WTC11 (cell line): ENCODE results near the gene NTN1. TPM values are rescaled to one million over a fixed set of nuclear protein-coding genes. Genes with fewer than 3 reads are reported as not detected.

ENCODE experiments used
- ATAC-seq: fragments of 200-7000 bp; cut with Tn5 transposase; 2 replicates; pipeline ENCODE4 v1.10.0; 2021; ENCODE audit warnings: mild to moderate bottlenecking, moderate library complexity
- CTCF ChIA-PET: fragments of 300-600 bp; sonication (Branson Sonifier 250); formaldehyde crosslinking; loops from one replicate; lab custom pipeline; 2021; ENCODE audit warnings: antibody characterized with exemption; lab: Charles Lee
- POLR2A ChIA-PET: fragments of 350-600 bp; sonication (Branson Sonifier 250); formaldehyde crosslinking; loops from one replicate; lab custom pipeline; 2021; ENCODE audit warnings: antibody characterized with exemption; lab: Charles Lee
- DNase-seq: peaks from one replicate; pipeline ENCODE4 v3.0.0; 2021; ENCODE audit warnings: low spot score
- H3K27ac Mint-ChIP-seq: 2 replicates; pipeline ENCODE4 v1.8.0; 2021; ENCODE audit warnings: mixed read lengths
- H3K27me3 Mint-ChIP-seq: 2 replicates; pipeline ENCODE4 v1.8.0; 2021; ENCODE audit warnings: low read depth, mild to moderate bottlenecking, moderate library complexity, mixed read lengths
- H3K36me3 Mint-ChIP-seq: 2 replicates; pipeline ENCODE4 v1.8.0; 2021; ENCODE audit warnings: mixed read lengths
- H3K4me1 Mint-ChIP-seq: 2 replicates; pipeline ENCODE4 v1.8.0; 2022; ENCODE audit warnings: mixed read lengths
- H3K4me3 Mint-ChIP-seq: 2 replicates; pipeline ENCODE4 v1.8.0; 2021; ENCODE audit warnings: mild to moderate bottlenecking, moderate library complexity, mixed read lengths
- H3K9me3 Mint-ChIP-seq: 2 replicates; pipeline ENCODE4 v1.8.0; 2021; ENCODE audit warnings: mixed read lengths
- ATF1 ChIP-seq: sonication (generic); formaldehyde crosslinking; IDR thresholded peaks from 2 replicates; pipeline ENCODE4 v1.8.1; 2023; ENCODE audit warnings: mild to moderate bottlenecking, moderate library complexity, missing genetic modification reagents
- CREM ChIP-seq: sonication (generic); formaldehyde crosslinking; IDR thresholded peaks from 2 replicates; pipeline ENCODE4 v1.8.1; 2022; ENCODE audit warnings: mild to moderate bottlenecking, missing genetic modification reagents, moderate library complexity
- ELF4 ChIP-seq: sonication (generic); formaldehyde crosslinking; IDR thresholded peaks from 2 replicates; pipeline ENCODE4 v1.8.1; 2022; ENCODE audit warnings: low read depth, mild to moderate bottlenecking, moderate library complexity, missing genetic modification reagents
- FOXJ3 ChIP-seq: sonication (generic); formaldehyde crosslinking; IDR thresholded peaks from 2 replicates; pipeline ENCODE4 v1.9.0; 2021; ENCODE audit warnings: missing genetic modification reagents, mild to moderate bottlenecking, borderline replicate concordance
- FOXP4 ChIP-seq: sonication (generic); formaldehyde crosslinking; IDR thresholded peaks from 2 replicates; pipeline ENCODE4 v1.8.0; 2022; ENCODE audit warnings: mild to moderate bottlenecking, missing genetic modification reagents
- KAT7 ChIP-seq: sonication (generic); formaldehyde crosslinking; IDR thresholded peaks from 2 replicates; pipeline ENCODE4 v1.8.1; 2023; ENCODE audit warnings: missing genetic modification reagents, mild to moderate bottlenecking, borderline replicate concordance
- NFYB ChIP-seq: sonication (generic); formaldehyde crosslinking; conservative IDR thresholded peaks from 2 replicates; pipeline ENCODE4 v1.8.0; 2022; ENCODE audit warnings: low read depth, missing genetic modification reagents
- SP1 ChIP-seq: sonication (generic); formaldehyde crosslinking; conservative IDR thresholded peaks from 2 replicates; pipeline ENCODE4 v1.8.1; 2022; ENCODE audit warnings: missing genetic modification reagents
- STAT6 ChIP-seq: sonication (generic); formaldehyde crosslinking; conservative IDR thresholded peaks from 2 replicates; pipeline ENCODE4 v1.8.1; 2023; ENCODE audit warnings: mild to moderate bottlenecking, low read depth, missing genetic modification reagents, moderate library complexity
- TP53 ChIP-seq: sonication (generic); formaldehyde crosslinking; IDR thresholded peaks from 2 replicates; pipeline ENCODE4 v1.8.1; 2023; ENCODE audit warnings: mild to moderate bottlenecking, missing genetic modification reagents
- ZNF219 ChIP-seq: sonication (generic); formaldehyde crosslinking; IDR thresholded peaks from 2 replicates; pipeline ENCODE4 v1.8.0; 2023; ENCODE audit warnings: missing genetic modification reagents, mild to moderate bottlenecking, borderline replicate concordance
- ZNF232 ChIP-seq: sonication (generic); formaldehyde crosslinking; IDR thresholded peaks from 2 replicates; pipeline ENCODE4 v1.8.0; 2022; ENCODE audit warnings: mild to moderate bottlenecking, missing genetic modification reagents
- ZNF281 ChIP-seq: sonication (generic); formaldehyde crosslinking; IDR thresholded peaks from 2 replicates; pipeline ENCODE4 v1.8.0; 2023; ENCODE audit warnings: mild to moderate bottlenecking, missing genetic modification reagents
- ZNF671 ChIP-seq: fragments of 250-450 bp; sonication (Bioruptor Pico); IDR thresholded peaks from 2 replicates; pipeline ENCODE4 v1.8.0; 2021; ENCODE audit warnings: mild to moderate bottlenecking
- ZSCAN18 ChIP-seq: fragments of 250-450 bp; sonication (Bioruptor Pico); IDR thresholded peaks from 2 replicates; pipeline ENCODE4 v2.1.2; 2022; ENCODE audit warnings: mild to moderate bottlenecking, moderate library complexity
- total RNA-seq: library from RNA; stranded (reverse); gene quantifications from 3 replicates; pipeline ENCODE4 v1.2.3, GENCODE V29; 2021
- TF ChIP-seq, protein P1 (sequence below): sonication (generic); formaldehyde crosslinking; IDR thresholded peaks from 2 replicates; pipeline ENCODE4 v1.8.1; 2022; ENCODE audit warnings: mild to moderate bottlenecking, moderate library complexity, missing genetic modification reagents
- TF ChIP-seq, protein P2 (sequence below): sonication (generic); formaldehyde crosslinking; IDR thresholded peaks from 2 replicates; pipeline ENCODE4 v1.8.1; 2023; ENCODE audit warnings: mild to moderate bottlenecking, moderate library complexity, missing genetic modification reagents
- TF ChIP-seq, protein P3 (sequence below): fragments of 250-450 bp; sonication (Bioruptor Pico); IDR thresholded peaks from 2 replicates; pipeline ENCODE4 v1.9.0; 2021; ENCODE audit warnings: mild to moderate bottlenecking

Gene NTN1
- total RNA-seq, 1 experiment from 2014 or later: 5.5 TPM

DNA sequence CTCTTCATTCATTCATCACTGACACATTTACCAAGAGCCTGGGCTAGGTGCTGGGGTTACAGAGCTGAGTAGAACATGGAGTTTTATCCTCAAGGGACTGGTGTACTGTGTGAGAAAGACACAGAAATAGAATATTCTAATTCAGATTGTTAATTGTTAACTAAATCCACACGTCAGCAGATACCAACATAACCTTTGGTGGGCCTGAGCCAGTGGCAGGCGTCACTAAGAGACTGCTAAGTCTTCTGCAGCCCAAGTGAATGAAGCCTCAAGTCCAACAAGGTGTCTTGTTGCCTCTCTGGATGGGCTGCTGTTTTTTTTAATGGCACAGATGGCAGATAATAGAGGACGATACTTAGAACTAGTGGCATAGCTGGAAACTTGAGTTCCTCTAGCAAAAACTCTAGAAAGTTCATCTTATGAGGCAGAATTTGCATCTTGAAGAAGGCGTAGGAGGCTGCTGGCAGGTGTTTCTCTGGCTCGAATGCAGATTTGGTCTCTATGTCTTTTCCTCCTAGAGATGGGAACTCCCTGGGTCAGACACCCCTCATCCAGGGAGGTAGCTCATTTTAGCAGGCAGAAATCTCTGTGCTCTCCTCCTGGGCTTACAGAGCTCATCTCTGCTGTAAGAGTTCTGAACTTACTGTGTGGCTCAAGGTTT, 179.5 kb downstream of the NTN1 start:
- POLR2A ChIA-PET: no interaction called here
- CTCF ChIA-PET: interaction anchor here (1.6 kb wide), 1 partner anchor 38 kb away, joined by 7 read pairs; no protein-coding TSS in a partner anchor
- H3K9me3 Mint-ChIP-seq: peaks cover 12% of the 10 kb centered on the region

More for the DNA sequence above, 179.5 kb downstream of the NTN1 start:
- ATAC-seq (no peak), DNase-seq (no peak)
- peaks cover 14% of the 10 kb centered on the region for H3K4me1 Mint-ChIP-seq
- H3K27ac Mint-ChIP-seq: no peak overlapping the region
- TF ChIP-seq, protein P1, sequence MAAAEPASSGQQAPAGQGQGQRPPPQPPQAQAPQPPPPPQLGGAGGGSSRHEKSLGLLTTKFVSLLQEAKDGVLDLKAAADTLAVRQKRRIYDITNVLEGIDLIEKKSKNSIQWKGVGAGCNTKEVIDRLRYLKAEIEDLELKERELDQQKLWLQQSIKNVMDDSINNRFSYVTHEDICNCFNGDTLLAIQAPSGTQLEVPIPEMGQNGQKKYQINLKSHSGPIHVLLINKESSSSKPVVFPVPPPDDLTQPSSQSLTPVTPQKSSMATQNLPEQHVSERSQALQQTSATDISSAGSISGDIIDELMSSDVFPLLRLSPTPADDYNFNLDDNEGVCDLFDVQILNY (CRISPR knock-in tag): no peak
- TF ChIP-seq ATF1 (CRISPR knock-in tag) (no peak), FOXJ3 (no peak), NFYB (no peak), ZNF281 (no peak), SP1 (CRISPR knock-in tag) (no peak), STAT6 (no peak), FOXP4 (CRISPR knock-in tag) (no peak), ZNF219 (CRISPR knock-in tag) (no peak), CREM (CRISPR knock-in tag) (no peak), TP53 (CRISPR knock-in tag) (no peak), ZNF232 (CRISPR knock-in tag) (no peak), KAT7 (no peak), ZSCAN18 (CRISPR knock-in tag) (no peak), ZNF671 (no peak), ELF4 (CRISPR knock-in tag) (no peak)
- TF ChIP-seq, protein P2, sequence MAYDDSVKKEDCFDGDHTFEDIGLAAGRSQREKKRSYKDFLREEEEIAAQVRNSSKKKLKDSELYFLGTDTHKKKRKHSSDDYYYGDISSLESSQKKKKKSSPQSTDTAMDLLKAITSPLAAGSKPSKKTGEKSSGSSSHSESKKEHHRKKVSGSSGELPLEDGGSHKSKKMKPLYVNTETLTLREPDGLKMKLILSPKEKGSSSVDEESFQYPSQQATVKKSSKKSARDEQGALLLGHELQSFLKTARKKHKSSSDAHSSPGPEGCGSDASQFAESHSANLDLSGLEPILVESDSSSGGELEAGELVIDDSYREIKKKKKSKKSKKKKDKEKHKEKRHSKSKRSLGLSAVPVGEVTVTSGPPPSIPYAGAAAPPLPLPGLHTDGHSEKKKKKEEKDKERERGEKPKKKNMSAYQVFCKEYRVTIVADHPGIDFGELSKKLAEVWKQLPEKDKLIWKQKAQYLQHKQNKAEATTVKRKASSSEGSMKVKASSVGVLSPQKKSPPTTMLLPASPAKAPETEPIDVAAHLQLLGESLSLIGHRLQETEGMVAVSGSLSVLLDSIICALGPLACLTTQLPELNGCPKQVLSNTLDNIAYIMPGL (CRISPR knock-in tag): no peak
- TF ChIP-seq, protein P3, sequence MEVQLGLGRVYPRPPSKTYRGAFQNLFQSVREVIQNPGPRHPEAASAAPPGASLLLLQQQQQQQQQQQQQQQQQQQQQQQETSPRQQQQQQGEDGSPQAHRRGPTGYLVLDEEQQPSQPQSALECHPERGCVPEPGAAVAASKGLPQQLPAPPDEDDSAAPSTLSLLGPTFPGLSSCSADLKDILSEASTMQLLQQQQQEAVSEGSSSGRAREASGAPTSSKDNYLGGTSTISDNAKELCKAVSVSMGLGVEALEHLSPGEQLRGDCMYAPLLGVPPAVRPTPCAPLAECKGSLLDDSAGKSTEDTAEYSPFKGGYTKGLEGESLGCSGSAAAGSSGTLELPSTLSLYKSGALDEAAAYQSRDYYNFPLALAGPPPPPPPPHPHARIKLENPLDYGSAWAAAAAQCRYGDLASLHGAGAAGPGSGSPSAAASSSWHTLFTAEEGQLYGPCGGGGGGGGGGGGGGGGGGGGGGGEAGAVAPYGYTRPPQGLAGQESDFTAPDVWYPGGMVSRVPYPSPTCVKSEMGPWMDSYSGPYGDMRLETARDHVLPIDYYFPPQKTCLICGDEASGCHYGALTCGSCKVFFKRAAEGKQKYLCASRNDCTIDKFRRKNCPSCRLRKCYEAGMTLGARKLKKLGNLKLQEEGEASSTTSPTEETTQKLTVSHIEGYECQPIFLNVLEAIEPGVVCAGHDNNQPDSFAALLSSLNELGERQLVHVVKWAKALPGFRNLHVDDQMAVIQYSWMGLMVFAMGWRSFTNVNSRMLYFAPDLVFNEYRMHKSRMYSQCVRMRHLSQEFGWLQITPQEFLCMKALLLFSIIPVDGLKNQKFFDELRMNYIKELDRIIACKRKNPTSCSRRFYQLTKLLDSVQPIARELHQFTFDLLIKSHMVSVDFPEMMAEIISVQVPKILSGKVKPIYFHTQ (CRISPR knock-in tag): no peak
- TF ChIP-seq, all 79 proteins: peak for 0
- Mint-ChIP-seq H3K4me3 (no peak overlapping the region), H3K27me3 (no peaks in the 10 kb centered on the region; the same call in 1 of the 2 replicates), H3K36me3 (no peaks in the 10 kb centered on the region)
